Measurements from ENCODE around the gene COL23A1. TPM values are rescaled to one million over a fixed set of nuclear protein-coding genes. Genes with fewer than 3 reads are reported as not detected.
"Not testable (repeated sequence)": the region's sequence is repeated elsewhere in the genome, so short reads cannot be mapped to it uniquely, and the experiment has no call there.

Gene COL23A1
- total RNA-seq, 4 donors from 2014 or later, result 0.93 to 4.6 (median 2.4) TPM

- Histone ChIP-seq H3K27me3 (peaks cover 6% of the 10 kb centered on the region), H3K36me3 (no peaks in the 10 kb centered on the region), H3K4me1 (no peaks in the 10 kb centered on the region), H3K4me3 (no peak overlapping the region), H3K27ac (no peak overlapping the region), H3K9me3 (peaks cover 0 to 14% (median 0%) of the 10 kb centered on the region in 3 donors)
- TF ChIP-seq EP300 (IDR thresholded peaks at IDR 0.05) (no peak), POLR2A (IDR thresholded peaks at IDR 0.05) (no peak), CTCF (IDR thresholded peaks at IDR 0.05) (no peak), POLR2AphosphoS5 (IDR thresholded peaks at IDR 0.05) (no peak)
- no peak for ATAC-seq
- 81 to 100% methylated on average over 1 to 8 of the region's 12 CpGs for WGBS, 2 donors (ENCODE audit: low coverage in 1 of 2)
Observed at GRCh38 chr5:178489271-178489976, 100.8 kb downstream of the COL23A1 start.

- Histone ChIP-seq H3K27ac (no peak overlapping the region), H3K4me3 (no peak overlapping the region), H3K27me3 (peaks cover 6% of the 10 kb centered on the region), H3K4me1 (no peaks in the 10 kb centered on the region), H3K36me3 (no peaks in the 10 kb centered on the region), H3K9me3 (peaks cover 0 to 14% (median 0%) of the 10 kb centered on the region in 3 donors)
- ATAC-seq, result no peak
- TF ChIP-seq POLR2AphosphoS5 (IDR thresholded peaks at IDR 0.05), result no peak
- no peak for TF ChIP-seq POLR2A (IDR thresholded peaks at IDR 0.05)
- no peak for TF ChIP-seq CTCF (IDR thresholded peaks at IDR 0.05)
- TF ChIP-seq EP300 (IDR thresholded peaks at IDR 0.05), result no peak
- WGBS, 2 donors (ENCODE audit: low coverage in 1 of 2), result 56% methylated on average over 4 of the region's 8 CpGs; no CpG with 5 or more reads in 1 of the 2 donors
Observed at GRCh38 chr5:178488696-178489095, 101.5 kb downstream of the COL23A1 start.

GRCh38 chr5:178487911-178488600 lies 102.1 kb downstream of the COL23A1 start:
- ATAC-seq, result no peak
- 88 to 100% methylated on average over 3 of the region's 9 CpGs for WGBS, 2 donors (ENCODE audit: low coverage in 1 of 2)
- TF ChIP-seq EP300 (IDR thresholded peaks at IDR 0.05) (no peak), POLR2A (IDR thresholded peaks at IDR 0.05) (no peak), POLR2AphosphoS5 (IDR thresholded peaks at IDR 0.05) (no peak), CTCF (IDR thresholded peaks at IDR 0.05) (no peak)

GRCh38 chr5:178486878-178487512 lies 103.2 kb downstream of the COL23A1 start:
- H3K27me3 ChIP-seq, H3K36me3 ChIP-seq, H3K27ac ChIP-seq, ATAC-seq, H3K4me3 ChIP-seq, H3K4me1 ChIP-seq, H3K9me3 ChIP-seq: not testable (repeated sequence)
- WGBS, 2 donors (ENCODE audit: low coverage in 1 of 2), result 88 to 90% methylated on average over 5 to 9 of the region's 10 CpGs

More at GRCh38 chr5:178487911-178488600, 102.1 kb downstream of the COL23A1 start:
- peaks cover 0 to 14% (median 0%) of the 10 kb centered on the region in 3 donors for H3K9me3 ChIP-seq
- H3K27me3 ChIP-seq, result peaks cover 6% of the 10 kb centered on the region
- no peaks in the 10 kb centered on the region for H3K4me1 ChIP-seq
- H3K36me3 ChIP-seq, result no peaks in the 10 kb centered on the region
- H3K27ac ChIP-seq, result no peak overlapping the region
- no peak overlapping the region for H3K4me3 ChIP-seq

- peaks cover 0 to 10% (median 0%) of the 10 kb centered on the region in 3 donors for H3K9me3 ChIP-seq
- 17 to 35% methylated on average over 1 to 17 of the region's 17 CpGs for WGBS, 2 donors (ENCODE audit: low coverage in 1 of 2)
- no peak for TF ChIP-seq EP300 (IDR thresholded peaks at IDR 0.05)
- H3K27ac ChIP-seq, result no peak overlapping the region
- H3K4me3 ChIP-seq, result no peak overlapping the region
- no peak for ATAC-seq
- H3K4me1 ChIP-seq, result no peaks in the 10 kb centered on the region
- no peaks in the 10 kb centered on the region for H3K36me3 ChIP-seq
- H3K27me3 ChIP-seq, result peaks cover 6% of the 10 kb centered on the region
Observed at GRCh38 chr5:178486239-178486641, 104.0 kb downstream of the COL23A1 start.

Measured in gastroesophageal sphincter (tissue), 4 donors.